Progenitor cell of endocrine pancreas (in vitro differentiated cells): ENCODE measurements around the gene PRDM16. TPM values are rescaled to one million over a fixed set of nuclear protein-coding genes. Genes with fewer than 3 reads are reported as not detected.

Experiments
- DNase-seq: peaks from one replicate; pipeline ENCODE4 v3.0.0; 2021; ENCODE audit warnings: low spot score; ENCODE audit not compliant: unreplicated experiment
- H3K27ac Mint-ChIP-seq: 2 replicates; pipeline ENCODE4 v1.8.0; 2021; ENCODE audit warnings: mild to moderate bottlenecking, moderate library complexity, mixed read lengths
- H3K27me3 Mint-ChIP-seq: 2 replicates; pipeline ENCODE4 v1.8.0; 2021; ENCODE audit warnings: mixed read lengths
- H3K36me3 Mint-ChIP-seq: 2 replicates; pipeline ENCODE4 v1.8.0; 2022; ENCODE audit warnings: mixed read lengths; ENCODE audit not compliant: insufficient read depth
- H3K4me1 Mint-ChIP-seq: 2 replicates; pipeline ENCODE4 v1.8.0; 2021; ENCODE audit warnings: low read depth, mixed read lengths
- H3K4me3 Mint-ChIP-seq: 2 replicates; pipeline ENCODE4 v1.8.0; 2021; ENCODE audit warnings: low read depth, mild to moderate bottlenecking, moderate library complexity, mixed read lengths
- H3K9me3 Mint-ChIP-seq: 2 replicates; pipeline ENCODE4 v1.8.0; 2021; ENCODE audit warnings: low read depth, mixed read lengths
- CTCF ChIP-seq: fragments of 200-600 bp; sonication (generic); IDR thresholded peaks from one replicate; pipeline ENCODE4 v1.5.0; 2021; ENCODE audit warnings: antibody characterized with exemption, mild to moderate bottlenecking; ENCODE audit not compliant: unreplicated experiment
- total RNA-seq: library from RNA; stranded (reverse); gene quantifications from 2 replicates; pipeline ENCODE4 v1.2.1, GENCODE V29; 2021

PRDM16 gene
- total RNA-seq, 1 donor from 2014 or later: 69.1 TPM

GRCh38 chr1:3308053-3308452 is 239.1 kb downstream of the PRDM16 start:
- TF ChIP-seq CTCF: no peak
- Mint-ChIP-seq H3K36me3 (peaks cover 8% of the 10 kb centered on the region), H3K9me3 (no peaks in the 10 kb centered on the region), H3K4me3 (no peak overlapping the region), H3K4me1 (peaks cover 5% of the 10 kb centered on the region), H3K27ac (no peak overlapping the region), H3K27me3 (no peaks in the 10 kb centered on the region)
- no peak for DNase-seq

- Mint-ChIP-seq H3K36me3 (peaks cover 7% of the 10 kb centered on the region), H3K27me3 (no peaks in the 10 kb centered on the region), H3K4me3 (no peak overlapping the region), H3K9me3 (no peaks in the 10 kb centered on the region), H3K4me1 (peaks cover 27% of the 10 kb centered on the region), H3K27ac (no peak overlapping the region)
- no peak for TF ChIP-seq CTCF
- no peak for DNase-seq
Observed at GRCh38 chr1:3310718-3311400, 241.9 kb downstream of the PRDM16 start.

GRCh38 chr1:3311711-3312110 is 242.7 kb downstream of the PRDM16 start:
- Mint-ChIP-seq H3K9me3 (no peaks in the 10 kb centered on the region), H3K36me3 (peaks cover 4% of the 10 kb centered on the region), H3K4me3 (no peak overlapping the region)

GRCh38 chr1:3312310-3312897 is 243.4 kb downstream of the PRDM16 start:
- DNase-seq: no peak
- Mint-ChIP-seq H3K27ac (peak overlapping the region; percentile 92), H3K36me3 (peaks cover 1% of the 10 kb centered on the region), H3K27me3 (no peaks in the 10 kb centered on the region), H3K9me3 (no peaks in the 10 kb centered on the region), H3K4me1 (peaks cover 33% of the 10 kb centered on the region), H3K4me3 (no peak overlapping the region)
- TF ChIP-seq CTCF: no peak

More at GRCh38 chr1:3311711-3312110, 242.7 kb downstream of the PRDM16 start:
- Mint-ChIP-seq H3K27me3 (no peaks in the 10 kb centered on the region), H3K4me1 (peaks cover 32% of the 10 kb centered on the region), H3K27ac (peak overlapping the region; percentile 76)
- TF ChIP-seq CTCF: no peak
- DNase-seq: no peak

- Mint-ChIP-seq H3K27me3 (no peaks in the 10 kb centered on the region), H3K9me3 (no peaks in the 10 kb centered on the region), H3K4me1 (peaks cover 33% of the 10 kb centered on the region), H3K36me3 (peaks cover 1% of the 10 kb centered on the region), H3K4me3 (no peak overlapping the region), H3K27ac (peak overlapping the region; percentile 92)
- no peak for TF ChIP-seq CTCF
- peak; percentile 23 for DNase-seq
Observed at GRCh38 chr1:3312898-3313575, 244.0 kb downstream of the PRDM16 start.
